WERI-Rb-1 (cell line): Measurements from ENCODE around the gene IL1RL1.

Experiments used
- DNase-seq: peaks from one replicate; pipeline ENCODE4 v3.0.0-alpha.2; 2020
- H3K27ac ChIP-seq: fragments of 250-450 bp; sonication (Bioruptor Pico); 2 replicates; pipeline ENCODE4 v1.5.1; 2020; ENCODE audit warnings: mild to moderate bottlenecking, moderate library complexity
- H3K27me3 ChIP-seq: fragments of 250-450 bp; sonication (Bioruptor Pico); 2 replicates; pipeline ENCODE4 v1.5.1; 2021; ENCODE audit warnings: mild to moderate bottlenecking, low read depth, moderate library complexity; ENCODE audit not compliant: insufficient read depth, severe bottlenecking
- H3K36me3 ChIP-seq: fragments of 250-450 bp; sonication (Bioruptor Pico); 2 replicates; pipeline ENCODE4 v1.5.1; 2020; ENCODE audit warnings: mild to moderate bottlenecking, moderate library complexity
- H3K4me3 ChIP-seq: 2 replicates; pipeline ENCODE4 v1.5.1; 2011; ENCODE audit warnings: low read depth, mild to moderate bottlenecking, control low read depth, low read length
- H3K9me3 ChIP-seq: fragments of 250-450 bp; sonication (Bioruptor Pico); 2 replicates; pipeline ENCODE4 v1.5.1; 2021; ENCODE audit warnings: mild to moderate bottlenecking, moderate library complexity; ENCODE audit not compliant: severe bottlenecking
- CTCF ChIP-seq: IDR thresholded peaks from 2 replicates; pipeline ENCODE4 v1.5.1; 2011; ENCODE audit warnings: low read depth, mild to moderate bottlenecking, control low read depth, inconsistent platforms, low read length

Gene IL1RL1

GRCh38 chr2:102294802-102295489 is 16.4 kb upstream of the IL1RL1 start:
- H3K36me3 ChIP-seq: no peaks in the 10 kb centered on the region
- H3K27me3 ChIP-seq: peaks cover 45% of the 10 kb centered on the region
- H3K9me3 ChIP-seq: no peaks in the 10 kb centered on the region
- TF ChIP-seq CTCF: no peak
- H3K27ac ChIP-seq: no peak overlapping the region
- H3K4me3 ChIP-seq: no peak overlapping the region
- DNase-seq: no peak

- no peak for TF ChIP-seq CTCF
- peaks cover 42% of the 10 kb centered on the region for H3K27me3 ChIP-seq
- no peak for DNase-seq
Observed at GRCh38 chr2:102295566-102295965, 15.8 kb upstream of the IL1RL1 start.

GRCh38 chr2:102296449-102296848 is 14.9 kb upstream of the IL1RL1 start:
- TF ChIP-seq CTCF: no peak
- Histone ChIP-seq H3K4me3 (no peak overlapping the region), H3K27ac (no peak overlapping the region), H3K27me3 (peaks cover 41% of the 10 kb centered on the region), H3K36me3 (no peaks in the 10 kb centered on the region), H3K9me3 (no peaks in the 10 kb centered on the region)
- no peak for DNase-seq

More at GRCh38 chr2:102295566-102295965, 15.8 kb upstream of the IL1RL1 start:
- no peaks in the 10 kb centered on the region for H3K36me3 ChIP-seq
- H3K9me3 ChIP-seq: no peaks in the 10 kb centered on the region
- H3K27ac ChIP-seq: no peak overlapping the region
- no peak overlapping the region for H3K4me3 ChIP-seq

- Histone ChIP-seq H3K27ac (no peak overlapping the region), H3K4me3 (no peak overlapping the region), H3K27me3 (peaks cover 33% of the 10 kb centered on the region), H3K9me3 (no peaks in the 10 kb centered on the region), H3K36me3 (no peaks in the 10 kb centered on the region)
- no peak for DNase-seq
- TF ChIP-seq CTCF: no peak
Observed at GRCh38 chr2:102297891-102298290, 13.5 kb upstream of the IL1RL1 start.

GRCh38 chr2:102301867-102302362 is 9.4 kb upstream of the IL1RL1 start:
- Histone ChIP-seq H3K27ac (no peak overlapping the region), H3K4me3 (no peak overlapping the region), H3K9me3 (no peaks in the 10 kb centered on the region), H3K36me3 (no peaks in the 10 kb centered on the region), H3K27me3 (peaks cover 55% of the 10 kb centered on the region)
- DNase-seq: no peak
- TF ChIP-seq CTCF: peak; percentile 18; the same call in 1 of the 2 replicates

- Histone ChIP-seq H3K9me3 (no peaks in the 10 kb centered on the region), H3K36me3 (no peaks in the 10 kb centered on the region), H3K4me3 (no peak overlapping the region), H3K27me3 (peaks cover 50% of the 10 kb centered on the region), H3K27ac (no peak overlapping the region)
- no peak for DNase-seq
- TF ChIP-seq CTCF: no peak
Observed at GRCh38 chr2:102302458-102302857, 8.9 kb upstream of the IL1RL1 start.
